Keratinocyte (primary cell): ENCODE measurements around the gene LRP1B. TPM values are rescaled to one million over a fixed set of nuclear protein-coding genes. Genes with fewer than 3 reads are reported as not detected.

Experiments used
- DNase-seq: peaks from one replicate; pipeline ENCODE4 v3.0.0-alpha.2; 2011; ENCODE audit warnings: low read depth, missing footprints, low spot score
- FAIRE-seq: peaks from 2 replicates; lab custom pipeline; 2011; peaks lifted over from hg19 to GRCh38; lab: Jason Lieb, UNC
- H2AFZ ChIP-seq: 2 replicates; pipeline ENCODE4 v1.6.0; 2012; ENCODE audit warnings: low read length, control low read depth, inconsistent platforms; ENCODE audit not compliant: control insufficient read depth
- H3K27ac ChIP-seq: 2 replicates; pipeline ENCODE4 v1.5.1; 2011; ENCODE audit warnings: low read length; ENCODE audit not compliant: control insufficient read depth, insufficient read depth
- H3K27me3 ChIP-seq: 3 replicates; pipeline ENCODE4 v1.6.0; 2011; ENCODE audit warnings: low read length; ENCODE audit not compliant: control insufficient read depth, insufficient read depth; ENCODE audit errors: extremely low read depth
- H3K36me3 ChIP-seq, 2 experiments: 2 replicates in 1 of 2; 3 replicates in 1 of 2; pipeline ENCODE4 v1.5.1; 2011; ENCODE audit warnings: low read length in 2 of 2, mild to moderate bottlenecking in 1 of 2; ENCODE audit not compliant: control insufficient read depth in 2 of 2, insufficient read depth in 2 of 2; ENCODE audit errors: extremely low read depth in 1 of 2
- H3K4me1 ChIP-seq: 3 replicates; pipeline ENCODE4 v1.5.1; 2011; ENCODE audit warnings: low read length; ENCODE audit not compliant: control insufficient read depth, insufficient read depth; ENCODE audit errors: extremely low read depth
- H3K4me2 ChIP-seq: 3 replicates; pipeline ENCODE4 v1.6.0; 2011; ENCODE audit warnings: low read depth, low read length; ENCODE audit not compliant: control insufficient read depth, insufficient read depth; ENCODE audit errors: extremely low read depth
- H3K4me3 ChIP-seq, 3 experiments: fragments of 200-600 bp in 1 of 3; sonication (generic) in 1 of 3; 2 replicates in 2 of 3; 3 replicates in 1 of 3; pipeline ENCODE4 v1.5.1; 2011 to 2016; ENCODE audit warnings: low read length in 3 of 3, mild to moderate bottlenecking in 3 of 3, control low read depth in 2 of 3, inconsistent platforms in 1 of 3, low read depth in 1 of 3, mixed read lengths in 1 of 3, mixed run types in 1 of 3, moderate library complexity in 1 of 3; ENCODE audit not compliant: control insufficient read depth in 2 of 3, insufficient read depth in 2 of 3; ENCODE audit errors: extremely low read depth in 1 of 3
- H3K79me2 ChIP-seq: 2 replicates; pipeline ENCODE4 v1.6.0; 2012; ENCODE audit warnings: low read length; ENCODE audit not compliant: control insufficient read depth, insufficient read depth
- H3K9ac ChIP-seq: 3 replicates; pipeline ENCODE4 v1.6.0; 2011; ENCODE audit warnings: low read length; ENCODE audit not compliant: control insufficient read depth, insufficient read depth; ENCODE audit errors: extremely low read depth
- H3K9me1 ChIP-seq: 3 replicates; pipeline ENCODE4 v1.6.0; 2011; ENCODE audit warnings: low read length; ENCODE audit not compliant: control insufficient read depth, insufficient read depth; ENCODE audit errors: extremely low read depth
- H3K9me3 ChIP-seq: 2 replicates; pipeline ENCODE4 v1.5.1; 2012; ENCODE audit warnings: low read depth, low read length; ENCODE audit not compliant: control insufficient read depth
- H4K20me1 ChIP-seq: 3 replicates; pipeline ENCODE4 v1.6.0; 2011; ENCODE audit warnings: low read length; ENCODE audit not compliant: control insufficient read depth, insufficient read depth; ENCODE audit errors: extremely low read depth
- EZH2 ChIP-seq: IDR thresholded peaks from one replicate; pipeline ENCODE4 v1.6.1; 2012; ENCODE audit warnings: inconsistent platforms, mild to moderate bottlenecking, low read length, moderate library complexity
- dilution Hi-C: fragments of 300-500 bp; cut with MboI; formaldehyde crosslinking; loops from one replicate; pipeline ENCODE4 v1.7.0; 2020; ENCODE audit warnings: low sequenced_read_pairs; ENCODE audit not compliant: extremely low pct_ligation_motif_present
- polyA plus RNA-seq, 5 experiments: library from polyadenylated mRNA; depleted of rRNA in 3 of 5; stranded (reverse) in 3 of 5; stranded (forward) in 1 of 5; unstranded in 1 of 5; fragments of >200 nt; gene quantifications; 1 replicate in 1 of 5; 2 replicates in 3 of 5; 3 replicates in 1 of 5; pipeline versions ENCODE4 v1.2.1 to v1.2.3, GENCODE V29; 2011 to 2012; ENCODE audit warnings: missing spikeins in 2 of 5, low read depth in 1 of 5, low replicate concordance in 1 of 5
- TF ChIP-seq, protein P1 (sequence below), 3 experiments: IDR thresholded peaks in 1 of 3; conservative IDR thresholded peaks in 1 of 3; optimal IDR thresholded peaks in 1 of 3; 2 replicates in 2 of 3; 3 replicates in 1 of 3; pipeline versions ENCODE3 to v1.5.1; 2011; ENCODE audit warnings: low read length in 3 of 3, mild to moderate bottlenecking in 3 of 3, moderate library complexity in 2 of 3, control low read depth in 1 of 3, inconsistent platforms in 1 of 3; ENCODE audit not compliant: insufficient read depth in 2 of 3; ENCODE audit errors: extremely low read depth in 1 of 3

LRP1B gene
- polyA plus RNA-seq, 1 donor (not counting 4 experiments of a cell fraction or from before 2014, with no cell fraction given) = not detected

DNA sequence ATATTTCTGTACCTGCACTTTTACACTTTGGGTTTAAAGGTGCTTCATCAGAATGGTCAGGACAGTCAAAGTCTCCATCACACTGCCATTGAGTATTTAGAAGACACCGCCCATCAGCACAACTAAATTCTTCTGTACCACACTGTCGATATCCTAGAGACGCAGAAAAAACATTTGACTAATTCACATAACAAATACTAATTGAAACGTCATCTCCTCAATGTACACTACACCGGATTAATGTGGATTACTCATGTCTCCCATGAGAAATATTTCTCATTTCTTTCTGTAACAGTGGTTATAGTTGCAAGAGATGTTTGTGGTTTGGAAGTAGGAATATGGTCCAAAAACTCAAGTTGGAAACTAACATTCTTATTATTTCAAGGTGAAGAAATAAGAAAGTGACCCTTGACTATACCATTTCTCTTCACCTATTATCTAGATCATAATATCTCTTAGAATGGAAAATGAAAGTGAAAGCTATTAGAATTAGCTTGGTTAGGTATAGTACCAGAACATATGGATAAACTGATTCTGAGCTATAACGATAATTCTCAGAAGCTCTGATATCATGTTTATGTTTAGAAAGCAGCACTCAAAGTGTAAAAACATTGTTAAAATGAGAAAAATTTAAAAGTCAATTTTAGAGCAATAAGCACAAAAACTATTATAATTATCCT, 1627.7 kb downstream of the LRP1B start:
- Histone ChIP-seq H3K27ac (no peak overlapping the region), H3K4me2 (no peak overlapping the region), H4K20me1 (no peaks in the 10 kb centered on the region), H3K4me1 (no peaks in the 10 kb centered on the region), H3K36me3 (no peaks in the 10 kb centered on the region), H3K9me3 (no peaks in the 10 kb centered on the region), H3K79me2 (no peaks in the 10 kb centered on the region), H2AFZ (no peak overlapping the region), H3K27me3 (no peaks in the 10 kb centered on the region), H3K9ac (no peak overlapping the region), H3K4me3 (no peak overlapping the region), H3K9me1 (no peaks in the 10 kb centered on the region)
- dilution Hi-C loops = no loop called here
- no peak for FAIRE-seq
- TF ChIP-seq, protein P1, sequence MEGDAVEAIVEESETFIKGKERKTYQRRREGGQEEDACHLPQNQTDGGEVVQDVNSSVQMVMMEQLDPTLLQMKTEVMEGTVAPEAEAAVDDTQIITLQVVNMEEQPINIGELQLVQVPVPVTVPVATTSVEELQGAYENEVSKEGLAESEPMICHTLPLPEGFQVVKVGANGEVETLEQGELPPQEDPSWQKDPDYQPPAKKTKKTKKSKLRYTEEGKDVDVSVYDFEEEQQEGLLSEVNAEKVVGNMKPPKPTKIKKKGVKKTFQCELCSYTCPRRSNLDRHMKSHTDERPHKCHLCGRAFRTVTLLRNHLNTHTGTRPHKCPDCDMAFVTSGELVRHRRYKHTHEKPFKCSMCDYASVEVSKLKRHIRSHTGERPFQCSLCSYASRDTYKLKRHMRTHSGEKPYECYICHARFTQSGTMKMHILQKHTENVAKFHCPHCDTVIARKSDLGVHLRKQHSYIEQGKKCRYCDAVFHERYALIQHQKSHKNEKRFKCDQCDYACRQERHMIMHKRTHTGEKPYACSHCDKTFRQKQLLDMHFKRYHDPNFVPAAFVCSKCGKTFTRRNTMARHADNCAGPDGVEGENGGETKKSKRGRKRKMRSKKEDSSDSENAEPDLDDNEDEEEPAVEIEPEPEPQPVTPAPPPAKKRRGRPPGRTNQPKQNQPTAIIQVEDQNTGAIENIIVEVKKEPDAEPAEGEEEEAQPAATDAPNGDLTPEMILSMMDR (optimal IDR thresholded peaks at IDR 0.05 in 1 of 3, IDR thresholded peaks at IDR 0.05 in 1 of 3, conservative IDR thresholded peaks at IDR 0.05 in 1 of 3; ENCODE audit: extremely low read depth in 1 of 3, insufficient read depth in 2 of 3, low read length in 3 of 3) = no peak
- no peak for TF ChIP-seq EZH2
- no peak for DNase-seq

DNA sequence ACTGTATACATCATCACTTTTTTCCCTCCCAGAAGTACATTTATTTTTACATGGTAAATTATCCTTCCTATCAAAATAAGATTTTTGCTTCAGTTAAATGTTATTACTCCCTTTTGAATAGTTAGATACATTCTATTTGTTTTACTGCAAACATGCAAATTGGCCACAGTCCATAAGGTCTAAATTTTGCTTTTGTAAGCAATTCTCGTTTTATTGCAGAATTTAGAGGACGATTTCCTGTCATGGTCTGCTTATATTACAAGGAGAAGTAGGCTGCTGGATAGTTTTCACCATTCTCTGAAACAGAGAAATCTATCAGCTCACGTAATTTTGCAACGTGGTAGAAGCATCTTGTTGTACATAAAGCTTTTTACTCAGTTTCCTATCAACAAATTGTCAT, 1632.5 kb downstream of the LRP1B start:
- H3K36me3 ChIP-seq = no peaks in the 10 kb centered on the region
- no peak overlapping the region for H3K4me2 ChIP-seq
- H3K27ac ChIP-seq = no peak overlapping the region
- H3K9ac ChIP-seq = no peak overlapping the region
- no peaks in the 10 kb centered on the region for H3K9me3 ChIP-seq
- H3K79me2 ChIP-seq = no peaks in the 10 kb centered on the region
- H3K4me1 ChIP-seq = no peaks in the 10 kb centered on the region
- no peak overlapping the region for H2AFZ ChIP-seq
- no peak for DNase-seq
- FAIRE-seq = no peak
- TF ChIP-seq EZH2 = no peak
- TF ChIP-seq, protein P1 (optimal IDR thresholded peaks at IDR 0.05 in 1 of 3, IDR thresholded peaks at IDR 0.05 in 1 of 3, conservative IDR thresholded peaks at IDR 0.05 in 1 of 3; ENCODE audit: extremely low read depth in 1 of 3, insufficient read depth in 2 of 3, low read length in 3 of 3) = no peak
- no peaks in the 10 kb centered on the region for H4K20me1 ChIP-seq
- H3K27me3 ChIP-seq = no peaks in the 10 kb centered on the region
- dilution Hi-C loops = no loop called here
- H3K4me3 ChIP-seq = no peak overlapping the region
- H3K9me1 ChIP-seq = no peaks in the 10 kb centered on the region
